Measurements from ENCODE around the gene AKAP12.
"Not testable (repeated sequence)": the region's sequence is repeated elsewhere in the genome, so short reads cannot be mapped to it uniquely, and the experiment has no call there.

Gene AKAP12

GRCh38 chr6:151375833-151376232 is 136.1 kb downstream of the AKAP12 start:
- no peak for TF ChIP-seq CTCF (IDR thresholded peaks at IDR 0.05; ENCODE audit: extremely low read depth, missing control alignments)
- no peak for DNase-seq (ENCODE audit: low spot score)

GRCh38 chr6:151376440-151376839 is 136.7 kb downstream of the AKAP12 start:
- no peak for DNase-seq (ENCODE audit: low spot score)

DNA sequence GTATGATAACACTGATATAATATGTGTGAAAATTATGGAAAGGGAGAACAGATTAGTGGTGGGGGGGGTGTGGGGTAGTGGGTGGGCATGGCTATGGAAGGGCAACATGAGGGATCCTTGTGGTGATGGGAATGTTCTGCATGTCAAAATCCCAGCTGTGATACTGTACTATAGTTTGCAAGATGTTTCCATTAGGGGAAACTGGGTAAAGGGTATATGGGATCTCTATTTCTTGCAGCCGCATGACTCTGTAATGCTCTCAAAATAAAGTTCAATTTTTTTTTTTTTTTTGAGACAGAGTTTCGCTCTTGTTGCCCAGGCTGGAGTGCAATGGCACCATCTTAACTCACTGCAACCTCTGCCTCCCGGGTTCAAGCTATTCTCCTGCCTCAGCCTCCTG is 137.3 kb downstream of the AKAP12 start:
- DNase-seq (ENCODE audit: low spot score), result no peak

More at GRCh38 chr6:151376440-151376839, 136.7 kb downstream of the AKAP12 start:
- TF ChIP-seq CTCF (IDR thresholded peaks at IDR 0.05; ENCODE audit: extremely low read depth, missing control alignments), result no peak

DNA sequence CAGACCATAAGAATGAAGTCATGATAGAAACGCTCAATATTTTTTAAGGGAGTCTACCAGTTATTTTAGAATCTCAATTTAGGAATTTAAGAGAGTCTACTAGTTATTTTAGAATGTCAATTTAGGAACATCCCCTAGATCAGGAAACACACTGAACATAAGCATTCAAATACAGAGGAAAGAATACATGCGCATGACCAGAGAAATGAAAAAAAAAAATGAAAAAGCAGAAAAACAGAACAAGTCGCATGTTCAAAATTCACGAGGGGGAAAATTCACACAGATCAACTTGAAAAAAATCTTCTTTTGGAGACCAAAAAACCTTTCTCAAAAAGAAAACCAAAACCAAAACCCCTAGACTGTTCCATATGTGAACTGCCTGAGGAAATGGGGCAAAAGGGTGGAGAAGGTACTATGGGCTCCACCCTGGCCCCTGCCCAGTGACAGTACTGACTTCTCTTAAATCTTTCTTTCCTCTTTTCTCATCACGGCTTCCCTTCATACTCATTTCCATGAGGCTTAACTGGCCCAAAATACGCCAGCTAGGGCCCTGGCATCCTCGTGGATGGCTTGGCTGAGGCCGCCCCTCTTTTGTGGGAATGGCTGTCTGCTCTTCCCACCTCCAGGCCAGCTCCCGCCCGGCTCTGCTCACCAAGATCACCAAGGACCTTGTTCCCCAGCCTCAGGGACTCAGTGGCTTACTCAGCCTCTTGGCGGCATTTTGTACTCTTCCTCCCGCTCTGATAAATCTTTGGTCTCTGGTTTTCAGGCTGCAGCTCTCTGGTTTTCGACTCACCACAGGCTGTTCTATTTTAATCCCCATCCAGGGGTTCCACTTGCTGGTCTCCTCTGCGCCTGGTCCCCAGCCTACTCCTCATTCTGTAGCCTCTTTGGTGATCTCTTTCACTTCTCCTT is 140.4 kb downstream of the AKAP12 start:
- peak; percentile 37 for DNase-seq (ENCODE audit: low spot score)

More for the DNA sequence above, 137.3 kb downstream of the AKAP12 start:
- TF ChIP-seq CTCF (IDR thresholded peaks at IDR 0.05; ENCODE audit: extremely low read depth, missing control alignments), result no peak

DNA sequence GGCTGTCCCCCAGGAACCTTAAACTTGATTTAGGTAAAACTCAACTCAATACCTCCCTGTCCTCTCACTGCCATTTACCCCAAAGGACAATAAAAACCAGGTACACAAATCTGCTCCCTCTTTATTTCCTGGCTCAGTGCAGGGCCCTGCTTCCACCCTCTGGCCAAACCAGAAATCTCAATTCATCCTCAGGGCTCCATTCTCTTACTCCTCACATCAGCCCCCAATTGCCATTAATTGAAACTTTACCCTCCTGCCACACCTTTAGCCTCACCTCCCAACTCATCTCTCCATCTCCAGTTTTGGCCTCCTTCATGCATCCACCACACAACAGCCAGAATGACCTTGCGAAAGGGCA is 141.1 kb downstream of the AKAP12 start:
- TF ChIP-seq CTCF (IDR thresholded peaks at IDR 0.05; ENCODE audit: extremely low read depth, missing control alignments), result no peak

More for the DNA sequence above, 140.4 kb downstream of the AKAP12 start:
- no peak for TF ChIP-seq CTCF (IDR thresholded peaks at IDR 0.05; ENCODE audit: extremely low read depth, missing control alignments)

GRCh38 chr6:151381722-151382121 is 142.0 kb downstream of the AKAP12 start:
- no peak for TF ChIP-seq CTCF (IDR thresholded peaks at IDR 0.05; ENCODE audit: extremely low read depth, missing control alignments)
- DNase-seq (ENCODE audit: low spot score), result no peak

More for the DNA sequence above, 141.1 kb downstream of the AKAP12 start:
- no peak for DNase-seq (ENCODE audit: low spot score)

- not testable (repeated sequence) for DNase-seq (ENCODE audit: low spot score)
Measured at GRCh38 chr6:151382631-151383030, 142.9 kb downstream of the AKAP12 start.

DNA sequence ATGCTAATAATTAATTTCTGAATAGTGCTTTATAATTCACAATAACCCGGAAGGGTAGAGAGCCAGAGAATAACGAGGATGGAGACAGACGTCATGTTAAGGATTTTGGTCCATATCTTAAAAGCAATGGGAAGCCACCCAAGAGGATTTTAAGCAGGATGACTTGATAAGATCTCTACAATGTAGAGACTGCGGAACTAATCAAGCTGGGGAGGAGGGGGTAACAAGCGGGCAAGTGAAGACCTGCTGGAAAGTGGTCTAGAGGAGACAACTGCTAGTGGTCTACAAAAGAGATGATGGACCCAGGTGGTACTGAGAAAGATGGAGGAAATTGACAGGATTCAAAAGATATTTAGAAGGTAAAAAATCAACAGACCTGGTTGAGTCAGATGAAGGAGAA is 144.4 kb downstream of the AKAP12 start:
- TF ChIP-seq CTCF (IDR thresholded peaks at IDR 0.05; ENCODE audit: extremely low read depth, missing control alignments), result no peak
- no peak for DNase-seq (ENCODE audit: low spot score)
